ENCODE results near the gene KCNIP3.

DNA sequence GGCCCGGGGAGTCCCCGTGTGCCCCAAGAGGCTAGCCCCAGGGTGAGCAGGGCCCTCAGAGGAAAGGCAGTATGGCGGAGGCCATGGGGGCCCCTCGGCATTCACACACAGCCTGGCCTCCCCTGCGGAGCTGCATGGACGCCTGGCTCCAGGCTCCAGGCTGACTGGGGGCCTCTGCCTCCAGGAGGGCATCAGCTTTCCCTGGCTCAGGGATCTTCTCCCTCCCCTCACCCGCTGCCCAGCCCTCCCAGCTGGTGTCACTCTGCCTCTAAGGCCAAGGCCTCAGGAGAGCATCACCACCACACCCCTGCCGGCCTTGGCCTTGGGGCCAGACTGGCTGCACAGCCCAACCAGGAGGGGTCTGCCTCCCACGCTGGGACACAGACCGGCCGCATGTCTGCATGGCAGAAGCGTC, 88.4 kb downstream of the KCNIP3 start:
- TF ChIP-seq, protein P1, sequence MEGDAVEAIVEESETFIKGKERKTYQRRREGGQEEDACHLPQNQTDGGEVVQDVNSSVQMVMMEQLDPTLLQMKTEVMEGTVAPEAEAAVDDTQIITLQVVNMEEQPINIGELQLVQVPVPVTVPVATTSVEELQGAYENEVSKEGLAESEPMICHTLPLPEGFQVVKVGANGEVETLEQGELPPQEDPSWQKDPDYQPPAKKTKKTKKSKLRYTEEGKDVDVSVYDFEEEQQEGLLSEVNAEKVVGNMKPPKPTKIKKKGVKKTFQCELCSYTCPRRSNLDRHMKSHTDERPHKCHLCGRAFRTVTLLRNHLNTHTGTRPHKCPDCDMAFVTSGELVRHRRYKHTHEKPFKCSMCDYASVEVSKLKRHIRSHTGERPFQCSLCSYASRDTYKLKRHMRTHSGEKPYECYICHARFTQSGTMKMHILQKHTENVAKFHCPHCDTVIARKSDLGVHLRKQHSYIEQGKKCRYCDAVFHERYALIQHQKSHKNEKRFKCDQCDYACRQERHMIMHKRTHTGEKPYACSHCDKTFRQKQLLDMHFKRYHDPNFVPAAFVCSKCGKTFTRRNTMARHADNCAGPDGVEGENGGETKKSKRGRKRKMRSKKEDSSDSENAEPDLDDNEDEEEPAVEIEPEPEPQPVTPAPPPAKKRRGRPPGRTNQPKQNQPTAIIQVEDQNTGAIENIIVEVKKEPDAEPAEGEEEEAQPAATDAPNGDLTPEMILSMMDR (IDR thresholded peaks at IDR 0.05): no peak
- TF ChIP-seq POLR2A (IDR thresholded peaks at IDR 0.05): no peak

Measured in esophagus squamous epithelium (tissue), 4 donors.